H7 (cell line): ENCODE data around the gene SNTA1. TPM values are rescaled to one million over a fixed set of nuclear protein-coding genes. Genes with fewer than 3 reads are reported as not detected.
"Not testable (repeated sequence)": the region's sequence is repeated elsewhere in the genome, so short reads cannot be mapped to it uniquely, and the experiment has no call there.

Experiments
- DNase-seq: peaks from one replicate; pipeline ENCODE4 v3.0.0; 2012
- H3K27me3 ChIP-seq: 2 replicates; pipeline ENCODE4 v1.6.0; 2011; ENCODE audit warnings: mild to moderate bottlenecking, low read length; ENCODE audit not compliant: control insufficient read depth, insufficient read depth
- H3K36me3 ChIP-seq: replicated peaks from 2 replicates; pipeline ENCODE4 v1.5.1; 2011; ENCODE audit warnings: low read length; ENCODE audit not compliant: control insufficient read depth, insufficient read depth
- H3K4me3 ChIP-seq: 2 replicates; pipeline ENCODE4 v1.5.1; 2011; ENCODE audit warnings: low read depth, mild to moderate bottlenecking, control low read depth, low read length, moderate library complexity; ENCODE audit not compliant: insufficient read depth
- total RNA-seq: library from RNA; depleted of rRNA; stranded (reverse); fragments of >200 nt; shearing (Covaris generic); gene quantifications from 2 replicates; pipeline ENCODE4 v1.2.3, GENCODE V29; 2014

SNTA1 gene
- total RNA-seq, 1 experiment from 2014 or later, result 3.8 TPM

- Histone ChIP-seq H3K36me3 (no peaks in the 10 kb centered on the region), H3K4me3 (no peak overlapping the region), H3K27me3 (peaks cover 17% of the 10 kb centered on the region)
- DNase-seq, result no peak
These were observed 2.5 kb upstream of the SNTA1 start for GRCh38 chr20:33445881-33446625.

- no peak overlapping the region for H3K4me3 ChIP-seq
- H3K27me3 ChIP-seq, result peaks cover 17% of the 10 kb centered on the region
- DNase-seq, result no peak
- no peaks in the 10 kb centered on the region for H3K36me3 ChIP-seq
These were observed 1.4 kb upstream of the SNTA1 start for GRCh38 chr20:33444797-33445560.

- Histone ChIP-seq H3K36me3 (no peaks in the 10 kb centered on the region), H3K27me3 (peaks cover 17% of the 10 kb centered on the region), H3K4me3 (peak overlapping the region; percentile 44)
- no peak for DNase-seq
These were observed 504 bp downstream of the SNTA1 start for GRCh38 chr20:33443006-33443511.

- Histone ChIP-seq H3K27me3 (peaks cover 17% of the 10 kb centered on the region), H3K36me3 (no peaks in the 10 kb centered on the region), H3K4me3 (peak overlapping the region; percentile 44; the same call in 1 of the 2 replicates)
- peak; percentile 31 for DNase-seq
These were observed 1.2 kb downstream of the SNTA1 start for GRCh38 chr20:33442136-33443005.

GRCh38 chr20:33441142-33441955, 2.2 kb downstream of the SNTA1 start:
- DNase-seq, result peak; percentile 40
- no peaks in the 10 kb centered on the region for H3K36me3 ChIP-seq
- H3K4me3 ChIP-seq, result no peak overlapping the region
- H3K27me3 ChIP-seq, result peaks cover 17% of the 10 kb centered on the region

- not testable (repeated sequence) for H3K36me3 ChIP-seq, H3K4me3 ChIP-seq
- peaks cover 17% of the 10 kb centered on the region for H3K27me3 ChIP-seq
These were observed 3.0 kb downstream of the SNTA1 start for GRCh38 chr20:33440562-33440961.

GRCh38 chr20:33438481-33438880, 5.1 kb downstream of the SNTA1 start:
- peaks cover 17% of the 10 kb centered on the region for H3K27me3 ChIP-seq
- no peak for DNase-seq
- H3K4me3 ChIP-seq, result no peak overlapping the region
- no peaks in the 10 kb centered on the region for H3K36me3 ChIP-seq

More at GRCh38 chr20:33440562-33440961, 3.0 kb downstream of the SNTA1 start:
- DNase-seq, result not testable (repeated sequence)

GRCh38 chr20:33437141-33437911, 6.2 kb downstream of the SNTA1 start:
- no peaks in the 10 kb centered on the region for H3K36me3 ChIP-seq
- H3K4me3 ChIP-seq, result no peak overlapping the region
- no peak for DNase-seq
- H3K27me3 ChIP-seq, result peaks cover 8% of the 10 kb centered on the region

GRCh38 chr20:33434434-33434833, 9.1 kb downstream of the SNTA1 start:
- DNase-seq, result no peak
- H3K36me3 ChIP-seq, result no peaks in the 10 kb centered on the region
- H3K27me3 ChIP-seq, result no peaks in the 10 kb centered on the region
- H3K4me3 ChIP-seq, result no peak overlapping the region

GRCh38 chr20:33433465-33434234, 9.9 kb downstream of the SNTA1 start:
- Histone ChIP-seq H3K36me3 (no peaks in the 10 kb centered on the region), H3K4me3 (no peak overlapping the region), H3K27me3 (no peaks in the 10 kb centered on the region)
- no peak for DNase-seq

- Histone ChIP-seq H3K4me3 (no peak overlapping the region), H3K27me3 (no peaks in the 10 kb centered on the region), H3K36me3 (no peaks in the 10 kb centered on the region)
- DNase-seq, result no peak
These were observed 11.7 kb downstream of the SNTA1 start for GRCh38 chr20:33431797-33432381.

- not testable (repeated sequence) for H3K4me3 ChIP-seq, H3K27me3 ChIP-seq, DNase-seq, H3K36me3 ChIP-seq
These were observed 19.7 kb downstream of the SNTA1 start for GRCh38 chr20:33423875-33424274.
